ENCODE results near the gene SYCP3.

Gene SYCP3

DNA sequence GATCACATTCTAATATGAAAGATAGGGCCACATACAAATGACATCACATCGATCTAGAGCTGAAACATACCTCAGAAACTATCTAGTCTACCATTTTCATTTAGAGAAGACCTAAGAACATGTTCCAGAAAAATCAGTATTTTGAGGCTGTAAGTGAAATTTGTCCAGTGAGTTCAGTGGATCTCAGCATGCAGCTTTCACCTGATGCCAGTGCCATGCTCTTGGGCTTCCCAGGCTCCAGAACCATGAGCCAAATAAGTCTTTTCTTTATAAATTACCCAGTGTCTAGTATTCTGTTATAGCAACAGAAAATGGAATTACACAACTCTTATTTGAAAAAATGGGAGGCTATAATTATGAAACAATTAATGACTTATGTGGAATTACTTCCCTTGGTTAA is 32.9 kb downstream of the SYCP3 start:
- H3K27me3 ChIP-seq = no peaks in the 10 kb centered on the region
- H3K4me3 ChIP-seq = no peak overlapping the region
- intact Hi-C loops (cut with DNase I; ENCODE audit: low total_unique reads) = no loop called here
- H3K36me3 ChIP-seq = no peaks in the 10 kb centered on the region
- H3K4me1 ChIP-seq = peaks cover 0 to 15% (median 3%) of the 10 kb centered on the region in 4 donors
- no peak for DNase-seq
- no peaks in the 10 kb centered on the region for H3K9me3 ChIP-seq
- no peak for TF ChIP-seq CTCF (IDR thresholded peaks at IDR 0.05)
- H3K27ac ChIP-seq = no peak overlapping the region

DNA sequence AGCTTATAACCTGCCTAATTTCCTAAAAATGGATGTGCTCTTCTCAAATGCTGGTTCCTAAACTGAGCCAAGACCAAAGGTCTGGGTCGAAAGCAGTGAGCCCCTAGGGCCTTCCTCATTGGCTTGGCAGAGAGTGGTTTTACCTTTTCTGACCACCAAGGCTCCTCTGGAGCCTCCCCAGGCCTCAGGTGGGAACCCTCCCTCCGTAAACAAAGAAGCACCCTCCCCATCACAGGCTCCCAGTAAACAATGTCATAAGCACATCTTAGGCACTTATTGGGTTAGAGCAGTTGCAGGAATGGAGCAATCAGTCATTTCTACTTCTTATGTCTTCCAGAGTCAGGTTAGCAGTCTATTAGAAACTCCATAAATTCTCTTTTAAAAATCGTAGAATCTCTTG is 35.8 kb downstream of the SYCP3 start:
- H3K9me3 ChIP-seq = no peaks in the 10 kb centered on the region
- H3K27ac ChIP-seq = no peak overlapping the region
- H3K4me1 ChIP-seq = peaks cover 0 to 34% (median 20%) of the 10 kb centered on the region in 4 donors
- intact Hi-C loops (cut with DNase I; ENCODE audit: low total_unique reads) = no loop called here
- no peak overlapping the region for H3K4me3 ChIP-seq
- no peak for DNase-seq
- H3K36me3 ChIP-seq = no peaks in the 10 kb centered on the region
- no peaks in the 10 kb centered on the region for H3K27me3 ChIP-seq
- no peak for TF ChIP-seq CTCF (IDR thresholded peaks at IDR 0.05)

- Histone ChIP-seq H3K36me3 (no peaks in the 10 kb centered on the region), H3K27ac (no peak overlapping the region)
Measured at GRCh38 chr12:101700299-101700820, 38.9 kb downstream of the SYCP3 start.

GRCh38 chr12:101698800-101699347 is 40.4 kb downstream of the SYCP3 start:
- Histone ChIP-seq H3K27me3 (no peaks in the 10 kb centered on the region), H3K4me1 (peaks cover 0 to 41% (median 26%) of the 10 kb centered on the region in 4 donors), H3K9me3 (no peaks in the 10 kb centered on the region), H3K36me3 (no peaks in the 10 kb centered on the region), H3K4me3 (peak overlapping the region; percentile 68 to 73), H3K27ac (peak overlapping the region; percentile 85)
- no peak for DNase-seq
- TF ChIP-seq CTCF (IDR thresholded peaks at IDR 0.05) = no peak
- intact Hi-C loops (cut with DNase I; ENCODE audit: low total_unique reads) = no loop called here

More at GRCh38 chr12:101700299-101700820, 38.9 kb downstream of the SYCP3 start:
- no peak for TF ChIP-seq CTCF (IDR thresholded peaks at IDR 0.05)
- Histone ChIP-seq H3K4me3 (no peak overlapping the region), H3K27me3 (no peaks in the 10 kb centered on the region), H3K4me1 (peaks cover 0 to 41% (median 26%) of the 10 kb centered on the region in 4 donors), H3K9me3 (no peaks in the 10 kb centered on the region)
- intact Hi-C loops (cut with DNase I; ENCODE audit: low total_unique reads) = no loop called here
- no peak for DNase-seq

DNA sequence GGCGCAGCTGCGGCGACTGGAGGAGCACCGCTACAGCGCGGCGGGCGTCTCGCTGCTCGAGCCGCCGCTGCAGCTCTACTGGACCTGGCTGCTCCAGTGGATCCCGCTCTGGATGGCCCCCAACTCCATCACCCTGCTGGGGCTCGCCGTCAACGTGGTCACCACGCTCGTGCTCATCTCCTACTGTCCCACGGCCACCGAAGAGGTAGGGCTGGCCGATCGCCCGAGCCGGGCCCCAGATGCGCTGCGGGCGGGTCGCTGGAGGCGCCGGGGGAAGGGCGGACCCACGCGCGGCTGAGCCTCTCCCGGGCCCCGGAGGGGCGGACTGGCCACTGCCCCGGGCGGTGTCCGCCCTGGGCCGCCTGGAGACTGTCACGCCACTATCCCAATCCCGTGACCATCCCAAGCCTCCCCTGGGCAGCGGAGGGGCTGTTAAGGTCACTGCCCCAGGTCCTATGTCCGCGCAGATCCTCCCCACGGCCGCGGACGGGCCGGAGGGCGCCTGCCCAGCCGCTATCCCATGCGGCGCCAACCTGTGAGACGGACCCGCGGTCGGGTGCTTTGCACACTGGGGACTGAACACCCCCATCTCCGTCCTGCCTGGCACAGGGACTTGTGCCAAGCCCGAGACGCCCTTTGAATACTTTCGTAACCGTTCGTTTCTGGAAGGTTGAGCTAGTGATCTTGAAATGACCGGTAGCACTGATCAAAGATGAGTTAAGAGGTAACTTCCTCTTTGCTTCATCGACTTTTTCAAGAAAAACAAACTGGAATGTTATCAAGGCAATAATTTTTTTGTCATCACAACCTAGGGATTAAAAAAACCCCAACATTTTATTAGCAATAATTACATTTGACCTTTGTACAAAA is 41.1 kb downstream of the SYCP3 start:
- Histone ChIP-seq H3K27ac (peak overlapping the region; percentile 85), H3K27me3 (no peaks in the 10 kb centered on the region), H3K9me3 (no peaks in the 10 kb centered on the region), H3K4me1 (peaks cover 0 to 41% (median 26%) of the 10 kb centered on the region in 4 donors), H3K4me3 (peak overlapping the region; percentile 68 to 73), H3K36me3 (no peaks in the 10 kb centered on the region)
- intact Hi-C loops (cut with DNase I; ENCODE audit: low total_unique reads) = no loop called here
- no peak for TF ChIP-seq CTCF (IDR thresholded peaks at IDR 0.05)
- DNase-seq = peak; percentile 53 to 76
